MM.1S (cell line): ENCODE data around the gene GPC5.

ENCODE experiments used
- DNase-seq: peaks from one replicate; pipeline ENCODE4 v3.0.0-alpha.2; 2015
- H2AFZ ChIP-seq: fragments of 300-600 bp; sonication (generic); 2 replicates; pipeline ENCODE4 v1.6.0; 2016; ENCODE audit warnings: antibody characterized with exemption, low read length
- H3F3A ChIP-seq: fragments of 300-600 bp; sonication (generic); 2 replicates; pipeline ENCODE4 v1.6.1; 2016; ENCODE audit warnings: mild to moderate bottlenecking, antibody characterized with exemption, low read length, moderate library complexity, mixed read lengths; ENCODE audit not compliant: insufficient read depth
- H3K27ac ChIP-seq: fragments of 300-600 bp; sonication (generic); 2 replicates; pipeline ENCODE4 v1.5.1; 2016; ENCODE audit warnings: mild to moderate bottlenecking, low read length
- H3K27me3 ChIP-seq: fragments of 300-600 bp; sonication (generic); replicated peaks from 2 replicates; pipeline ENCODE4 v1.6.0; 2016; ENCODE audit warnings: low read length; ENCODE audit not compliant: insufficient read depth
- H3K36me3 ChIP-seq: fragments of 300-600 bp; sonication (generic); replicated peaks from 2 replicates; pipeline ENCODE4 v1.6.1; 2016; ENCODE audit warnings: mild to moderate bottlenecking, low read length, mixed read lengths; ENCODE audit not compliant: insufficient read depth
- H3K4me1 ChIP-seq: fragments of 300-600 bp; sonication (generic); 2 replicates; pipeline ENCODE4 v1.6.1; 2016; ENCODE audit warnings: low read length, mixed read lengths
- H3K4me2 ChIP-seq: fragments of 300-600 bp; sonication (generic); 2 replicates; pipeline ENCODE4 v1.6.0; 2016; ENCODE audit warnings: low read depth, low read length
- H3K4me3 ChIP-seq: fragments of 300-600 bp; sonication (generic); 2 replicates; pipeline ENCODE4 v1.5.1; 2016; ENCODE audit warnings: low read length, mixed read lengths
- H3K79me2 ChIP-seq: fragments of 300-600 bp; sonication (generic); 2 replicates; pipeline ENCODE4 v1.6.1; 2016; ENCODE audit warnings: mixed run types, low read length, mixed read lengths
- H3K9ac ChIP-seq: fragments of 300-600 bp; sonication (generic); 2 replicates; pipeline ENCODE4 v1.6.1; 2016; ENCODE audit warnings: low read length, mixed read lengths
- H3K9me2 ChIP-seq: fragments of 300-600 bp; sonication (generic); replicated peaks from 2 replicates; pipeline ENCODE4 v1.6.1; 2016; ENCODE audit warnings: mild to moderate bottlenecking, low read length, mixed read lengths; ENCODE audit not compliant: insufficient read depth
- H3K9me3 ChIP-seq: fragments of 300-600 bp; sonication (generic); replicated peaks from 2 replicates; pipeline ENCODE4 v1.6.1; 2016; ENCODE audit warnings: mild to moderate bottlenecking, low read length, mixed read lengths; ENCODE audit not compliant: insufficient read depth
- H4K20me1 ChIP-seq: fragments of 300-600 bp; sonication (generic); 2 replicates; pipeline ENCODE4 v1.6.1; 2016; ENCODE audit warnings: mild to moderate bottlenecking, low read length, moderate library complexity, mixed read lengths; ENCODE audit not compliant: insufficient read depth
- CTCF ChIP-seq: fragments of 300-600 bp; sonication (generic); IDR thresholded peaks from 2 replicates; pipeline ENCODE4 v1.5.1; 2016; ENCODE audit warnings: antibody characterized with exemption, low read length, mixed read lengths
- EZH2 ChIP-seq: fragments of 300-600 bp; sonication (generic); optimal IDR thresholded peaks from 2 replicates; pipeline ENCODE3; 2017; ENCODE audit warnings: low read depth, mild to moderate bottlenecking, antibody characterized with exemption, low read length, mixed read lengths
- EZH2phosphoT487 ChIP-seq: fragments of 300-600 bp; sonication (generic); IDR thresholded peaks from 2 replicates; pipeline ENCODE4 v1.6.1; 2018; ENCODE audit warnings: antibody characterized with exemption, low read length

Gene GPC5

GRCh38 chr13:91639330-91639729 is 240.9 kb downstream of the GPC5 start:
- Histone ChIP-seq H3K9me3 (no peaks in the 10 kb centered on the region), H3K36me3 (no peaks in the 10 kb centered on the region), H3K9me2 (no peaks in the 10 kb centered on the region), H3K27ac (no peak overlapping the region), H3F3A (no peaks in the 10 kb centered on the region), H3K79me2 (no peaks in the 10 kb centered on the region), H3K4me2 (no peak overlapping the region), H3K4me1 (no peaks in the 10 kb centered on the region), H3K27me3 (no peaks in the 10 kb centered on the region), H3K4me3 (no peak overlapping the region), H3K9ac (no peak overlapping the region), H2AFZ (no peak overlapping the region), H4K20me1 (no peaks in the 10 kb centered on the region)
- TF ChIP-seq EZH2, result no peak
- TF ChIP-seq EZH2phosphoT487, result no peak
- TF ChIP-seq CTCF, result no peak
- no peak for DNase-seq

- Histone ChIP-seq H3K9me2 (no peaks in the 10 kb centered on the region), H3K27ac (no peak overlapping the region), H3F3A (no peaks in the 10 kb centered on the region), H3K4me2 (no peak overlapping the region), H3K4me3 (no peak overlapping the region), H3K9ac (no peak overlapping the region), H3K27me3 (no peaks in the 10 kb centered on the region), H3K36me3 (no peaks in the 10 kb centered on the region), H2AFZ (no peak overlapping the region), H4K20me1 (no peaks in the 10 kb centered on the region), H3K4me1 (no peaks in the 10 kb centered on the region), H3K79me2 (no peaks in the 10 kb centered on the region), H3K9me3 (no peaks in the 10 kb centered on the region)
- no peak for TF ChIP-seq CTCF
- no peak for TF ChIP-seq EZH2
- no peak for TF ChIP-seq EZH2phosphoT487
- no peak for DNase-seq
Observed at GRCh38 chr13:91643394-91643793, 245.0 kb downstream of the GPC5 start.

- Histone ChIP-seq H3K9me3 (no peaks in the 10 kb centered on the region), H3K36me3 (no peaks in the 10 kb centered on the region), H3K27me3 (no peaks in the 10 kb centered on the region), H2AFZ (no peak overlapping the region), H3K79me2 (no peaks in the 10 kb centered on the region), H3K4me1 (no peaks in the 10 kb centered on the region), H3K4me3 (no peak overlapping the region), H3K9ac (no peak overlapping the region), H3K4me2 (no peak overlapping the region), H3F3A (no peaks in the 10 kb centered on the region), H4K20me1 (no peaks in the 10 kb centered on the region), H3K9me2 (no peaks in the 10 kb centered on the region), H3K27ac (no peak overlapping the region)
- DNase-seq, result no peak
- TF ChIP-seq EZH2phosphoT487, result no peak
- TF ChIP-seq EZH2, result no peak
- no peak for TF ChIP-seq CTCF
Observed at GRCh38 chr13:91644806-91645205, 246.4 kb downstream of the GPC5 start.
